ENCODE data around the gene ERMN. TPM values are rescaled to one million over a fixed set of nuclear protein-coding genes. Genes with fewer than 3 reads are reported as not detected.
A peak's percentile ranks its signal among the peaks of the same experiment; 100 is the strongest.

ERMN gene
- total and polyA plus RNA-seq, 2 donors = 0.71 to 9.9 TPM

DNA sequence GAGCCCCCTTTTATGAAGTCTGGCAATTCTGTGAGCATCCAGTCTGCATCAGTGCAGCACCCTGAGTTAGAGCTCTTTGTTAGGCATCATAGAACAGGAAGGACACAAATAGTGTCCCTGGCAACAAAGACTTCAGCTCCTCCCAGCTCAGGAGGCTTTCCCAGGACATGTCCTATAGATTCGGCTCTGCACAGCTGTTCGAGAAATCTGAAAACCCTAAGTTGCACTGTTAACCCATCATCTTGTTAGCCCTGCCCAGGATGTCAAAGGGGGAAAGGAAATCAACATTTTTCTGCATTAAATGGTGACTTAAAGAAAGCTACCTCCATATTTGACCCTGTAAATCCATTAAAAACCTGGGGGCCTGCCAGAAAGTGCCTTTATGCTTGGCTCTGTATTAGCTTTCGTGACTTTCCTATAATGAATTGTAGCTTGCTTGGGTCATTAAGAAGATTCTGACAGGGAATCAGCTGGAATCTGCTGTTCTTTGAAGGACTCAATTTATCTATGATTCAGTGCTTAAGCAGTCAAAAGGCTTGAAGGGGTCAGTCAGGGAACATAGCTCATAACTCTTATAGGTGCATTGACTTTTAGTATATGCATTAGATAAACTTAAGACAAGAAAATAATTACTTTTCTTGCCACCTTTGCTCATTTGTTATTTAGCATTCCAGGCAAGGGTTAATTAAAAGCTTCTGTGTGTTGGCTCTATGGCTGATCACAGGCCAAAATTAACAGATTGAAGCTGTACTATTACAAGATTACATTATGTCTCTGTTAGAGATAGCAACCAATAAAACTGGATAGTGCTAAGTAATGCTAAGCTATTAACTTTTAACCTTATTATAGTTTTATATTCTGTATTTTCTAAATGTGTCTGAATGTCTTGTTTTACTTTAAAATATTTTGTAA is 20.6 kb downstream of the ERMN start:
- WGBS = 57% methylated on average over 3 of the region's 3 CpGs
- H3K9me3 ChIP-seq (ENCODE audit: control insufficient read depth in 2 of 2, insufficient read depth in 1 of 2, low read length in 1 of 2) = no peaks in the 10 kb centered on the region
- H3K4me1 ChIP-seq (ENCODE audit: control insufficient read depth in 2 of 2, insufficient read depth in 2 of 2, low read length in 2 of 2) = no peaks in the 10 kb centered on the region
- no peak overlapping the region for H3K4me3 ChIP-seq (ENCODE audit: low read length in 2 of 2)
- no peaks in the 10 kb centered on the region for H3K27me3 ChIP-seq (ENCODE audit: control insufficient read depth in 2 of 2, insufficient read depth in 1 of 2, low read length in 1 of 2)
- H3K36me3 ChIP-seq (ENCODE audit: control insufficient read depth in 2 of 2, insufficient read depth in 2 of 2, low read length in 1 of 2) = no peaks in the 10 kb centered on the region
- no peak for DNase-seq (ENCODE audit: low read depth in 6 of 9, low spot score in 9 of 9)
- no peak overlapping the region for H3K27ac ChIP-seq (ENCODE audit: low read depth in 1 of 2, low read length in 1 of 2)

DNA sequence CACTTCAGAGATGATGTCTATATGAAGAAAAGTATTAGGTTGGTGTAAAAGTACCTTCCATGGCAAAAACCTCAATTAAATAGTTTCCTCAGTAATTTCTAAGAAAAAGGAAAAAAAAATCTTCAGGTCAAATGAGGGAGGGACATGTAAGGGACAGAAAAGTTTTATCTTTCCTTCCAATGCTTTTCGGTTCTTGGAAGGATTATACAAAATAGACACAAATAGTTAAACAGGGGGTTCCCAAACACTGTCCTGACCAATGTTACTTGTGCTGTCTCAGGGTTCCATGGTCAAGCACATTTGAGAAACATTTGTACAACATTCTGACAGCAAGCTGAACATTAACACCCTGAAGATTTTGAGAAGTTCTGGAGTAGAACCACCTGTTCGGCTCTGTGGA is 22.0 kb downstream of the ERMN start:
- no peaks in the 10 kb centered on the region for H3K4me1 ChIP-seq (ENCODE audit: control insufficient read depth in 2 of 2, insufficient read depth in 2 of 2, low read length in 2 of 2)
- H3K27ac ChIP-seq (ENCODE audit: low read depth in 1 of 2, low read length in 1 of 2) = no peak overlapping the region
- DNase-seq (ENCODE audit: low read depth in 6 of 9, low spot score in 9 of 9) = no peak
- no peaks in the 10 kb centered on the region for H3K27me3 ChIP-seq (ENCODE audit: control insufficient read depth in 2 of 2, insufficient read depth in 1 of 2, low read length in 1 of 2)
- no peaks in the 10 kb centered on the region for H3K36me3 ChIP-seq (ENCODE audit: control insufficient read depth in 2 of 2, insufficient read depth in 2 of 2, low read length in 1 of 2)
- H3K4me3 ChIP-seq (ENCODE audit: low read length in 2 of 2) = no peak overlapping the region
- no peaks in the 10 kb centered on the region for H3K9me3 ChIP-seq (ENCODE audit: control insufficient read depth in 2 of 2, insufficient read depth in 1 of 2, low read length in 1 of 2)
- WGBS = 49% methylated on average over 2 of the region's 2 CpGs

DNA sequence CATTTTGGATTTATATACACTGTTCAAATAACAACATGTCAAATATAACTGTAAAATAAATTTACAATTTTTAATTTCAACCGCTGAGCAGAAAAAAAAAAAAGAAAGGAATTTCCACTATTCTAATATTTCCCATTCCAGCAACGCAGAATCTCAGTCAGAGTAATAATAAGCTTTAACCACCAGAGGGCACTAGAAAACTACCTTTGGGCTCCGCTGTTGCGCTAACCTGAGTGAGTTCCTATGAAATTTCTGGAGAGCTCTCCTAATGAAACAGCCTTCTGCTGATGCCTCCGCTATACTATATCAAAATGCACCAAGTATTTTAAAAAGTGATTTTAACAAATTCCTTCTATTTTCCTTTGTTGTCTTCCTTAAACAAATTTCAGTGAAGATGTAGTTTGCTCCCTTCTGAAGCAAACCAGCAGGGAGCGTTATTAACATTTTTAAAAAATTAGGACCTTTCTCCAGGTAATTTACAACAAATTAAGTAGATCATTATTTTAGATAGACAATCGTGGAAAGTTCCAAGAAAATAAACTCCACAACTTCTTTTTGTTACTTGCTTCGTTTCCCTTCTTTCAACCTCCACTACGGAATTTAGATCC is 23.0 kb downstream of the ERMN start:
- Histone ChIP-seq H3K9me3 (ENCODE audit: control insufficient read depth in 2 of 2, insufficient read depth in 1 of 2, low read length in 1 of 2) (no peaks in the 10 kb centered on the region), H3K27me3 (ENCODE audit: control insufficient read depth in 2 of 2, insufficient read depth in 1 of 2, low read length in 1 of 2) (no peaks in the 10 kb centered on the region), H3K36me3 (ENCODE audit: control insufficient read depth in 2 of 2, insufficient read depth in 2 of 2, low read length in 1 of 2) (no peaks in the 10 kb centered on the region), H3K27ac (ENCODE audit: low read depth in 1 of 2, low read length in 1 of 2) (no peak overlapping the region), H3K4me1 (ENCODE audit: control insufficient read depth in 2 of 2, insufficient read depth in 2 of 2, low read length in 2 of 2) (no peaks in the 10 kb centered on the region), H3K4me3 (ENCODE audit: low read length in 2 of 2) (no peak overlapping the region)
- WGBS = 38% methylated on average over 9 of the region's 9 CpGs
- DNase-seq (ENCODE audit: low read depth in 6 of 9, low spot score in 9 of 9) = peak; percentile 4 to 68 (median 29)

DNA sequence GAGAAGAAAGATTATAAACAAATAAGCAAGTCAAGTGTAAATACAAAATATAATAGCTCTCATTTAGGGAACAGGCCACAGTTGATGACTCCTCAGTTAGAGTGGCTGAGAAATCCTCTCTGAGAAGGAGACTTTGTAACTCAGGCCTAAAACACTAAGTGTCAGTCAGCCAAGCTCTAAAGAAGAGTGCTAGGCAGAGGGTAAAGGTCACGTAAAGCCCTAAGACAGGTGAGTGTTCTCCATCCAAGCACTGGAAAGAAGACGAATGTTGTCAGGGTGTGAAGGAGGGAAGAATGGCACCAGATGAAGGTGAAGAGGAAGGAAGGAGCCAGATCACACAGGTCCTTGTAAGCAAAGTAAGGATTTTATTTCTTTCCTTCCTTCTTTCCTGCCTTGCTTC is 24.3 kb downstream of the ERMN start:
- Histone ChIP-seq H3K4me1 (ENCODE audit: control insufficient read depth in 2 of 2, insufficient read depth in 2 of 2, low read length in 2 of 2) (no peaks in the 10 kb centered on the region), H3K36me3 (ENCODE audit: control insufficient read depth in 2 of 2, insufficient read depth in 2 of 2, low read length in 1 of 2) (no peaks in the 10 kb centered on the region), H3K27me3 (ENCODE audit: control insufficient read depth in 2 of 2, insufficient read depth in 1 of 2, low read length in 1 of 2) (no peaks in the 10 kb centered on the region), H3K4me3 (ENCODE audit: low read length in 2 of 2) (no peak overlapping the region), H3K27ac (ENCODE audit: low read depth in 1 of 2, low read length in 1 of 2) (no peak overlapping the region), H3K9me3 (ENCODE audit: control insufficient read depth in 2 of 2, insufficient read depth in 1 of 2, low read length in 1 of 2) (no peaks in the 10 kb centered on the region)
- no peak for DNase-seq (ENCODE audit: low read depth in 6 of 9, low spot score in 9 of 9)
- WGBS = 95% methylated on average over 2 of the region's 2 CpGs

DNA sequence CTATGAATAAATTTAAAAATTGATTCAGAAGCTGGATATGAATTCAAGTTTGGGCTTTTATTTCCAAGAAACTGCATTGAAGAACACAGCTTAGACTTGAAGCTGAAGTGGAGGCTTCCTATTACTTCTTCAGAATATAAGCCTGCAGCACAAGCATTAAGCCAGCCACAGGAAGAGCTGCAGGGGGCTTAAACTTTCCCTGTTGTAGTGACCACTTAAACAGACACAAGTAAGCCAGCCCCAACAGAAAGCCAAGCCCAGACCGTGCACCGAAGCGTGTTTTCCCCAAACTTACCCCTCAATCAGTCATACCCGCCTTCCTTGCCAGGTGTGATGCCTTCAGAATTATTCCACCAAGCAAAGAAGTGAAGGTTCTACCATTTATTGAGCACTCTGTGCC is 28.7 kb downstream of the ERMN start:
- no peaks in the 10 kb centered on the region for H3K4me1 ChIP-seq (ENCODE audit: control insufficient read depth in 2 of 2, insufficient read depth in 2 of 2, low read length in 2 of 2)
- 96% methylated on average over 4 of the region's 4 CpGs for WGBS
- no peak overlapping the region for H3K4me3 ChIP-seq (ENCODE audit: low read length in 2 of 2)
- no peaks in the 10 kb centered on the region for H3K9me3 ChIP-seq (ENCODE audit: control insufficient read depth in 2 of 2, insufficient read depth in 1 of 2, low read length in 1 of 2)
- H3K27ac ChIP-seq (ENCODE audit: low read depth in 1 of 2, low read length in 1 of 2) = no peak overlapping the region
- no peaks in the 10 kb centered on the region for H3K36me3 ChIP-seq (ENCODE audit: control insufficient read depth in 2 of 2, insufficient read depth in 2 of 2, low read length in 1 of 2)
- H3K27me3 ChIP-seq (ENCODE audit: control insufficient read depth in 2 of 2, insufficient read depth in 1 of 2, low read length in 1 of 2) = no peaks in the 10 kb centered on the region
- no peak for DNase-seq (ENCODE audit: low read depth in 6 of 9, low spot score in 9 of 9)

DNA sequence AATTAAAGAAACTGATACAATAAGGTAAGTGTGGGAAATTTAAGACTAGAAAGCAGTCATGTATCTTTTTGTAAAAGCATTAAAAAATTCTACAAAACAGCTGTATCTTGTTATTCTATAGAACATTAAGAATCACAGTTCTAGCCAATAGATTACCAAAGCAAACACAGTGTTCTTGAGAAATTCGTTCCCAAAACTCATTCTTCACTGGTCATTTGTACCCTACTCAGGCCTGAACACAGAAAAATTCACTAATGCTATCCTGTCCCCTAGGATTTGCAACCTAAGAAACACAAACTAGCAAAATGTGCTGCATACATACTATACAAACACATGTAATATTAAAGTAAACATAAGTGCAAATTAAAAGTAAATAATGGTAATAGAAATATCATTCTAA is 29.1 kb downstream of the ERMN start:
- 82% methylated on average over 1 of the region's 1 CpG for WGBS
- no peaks in the 10 kb centered on the region for H3K27me3 ChIP-seq (ENCODE audit: control insufficient read depth in 2 of 2, insufficient read depth in 1 of 2, low read length in 1 of 2)
- H3K27ac ChIP-seq (ENCODE audit: low read depth in 1 of 2, low read length in 1 of 2) = no peak overlapping the region
- DNase-seq (ENCODE audit: low read depth in 6 of 9, low spot score in 9 of 9) = no peak
- H3K4me1 ChIP-seq (ENCODE audit: control insufficient read depth in 2 of 2, insufficient read depth in 2 of 2, low read length in 2 of 2) = no peaks in the 10 kb centered on the region
- H3K4me3 ChIP-seq (ENCODE audit: low read length in 2 of 2) = no peak overlapping the region
- no peaks in the 10 kb centered on the region for H3K9me3 ChIP-seq (ENCODE audit: control insufficient read depth in 2 of 2, insufficient read depth in 1 of 2, low read length in 1 of 2)
- H3K36me3 ChIP-seq (ENCODE audit: control insufficient read depth in 2 of 2, insufficient read depth in 2 of 2, low read length in 1 of 2) = no peaks in the 10 kb centered on the region

DNA sequence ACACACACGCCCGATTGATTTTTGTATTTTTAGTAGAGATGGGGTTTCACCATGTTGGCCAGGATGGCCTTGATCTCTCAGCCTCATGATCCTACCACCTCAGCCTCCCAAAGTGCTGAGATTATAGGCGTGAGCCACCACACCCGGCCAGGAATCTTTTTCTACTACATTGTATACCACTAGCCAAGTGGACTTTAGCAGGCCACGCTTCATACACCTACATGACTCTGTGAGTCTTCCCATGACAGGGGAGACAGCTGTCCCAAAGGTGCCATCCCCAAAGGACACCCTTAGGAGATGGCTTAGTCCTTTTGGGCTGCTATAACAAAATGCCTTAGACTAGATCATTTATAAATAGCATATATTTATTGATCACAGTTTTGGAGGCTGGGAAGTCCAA is 32.8 kb downstream of the ERMN start:
- H3K27ac ChIP-seq (ENCODE audit: low read depth in 1 of 2, low read length in 1 of 2) = no peak overlapping the region
- WGBS = 97% methylated on average over 5 of the region's 5 CpGs

DNA sequence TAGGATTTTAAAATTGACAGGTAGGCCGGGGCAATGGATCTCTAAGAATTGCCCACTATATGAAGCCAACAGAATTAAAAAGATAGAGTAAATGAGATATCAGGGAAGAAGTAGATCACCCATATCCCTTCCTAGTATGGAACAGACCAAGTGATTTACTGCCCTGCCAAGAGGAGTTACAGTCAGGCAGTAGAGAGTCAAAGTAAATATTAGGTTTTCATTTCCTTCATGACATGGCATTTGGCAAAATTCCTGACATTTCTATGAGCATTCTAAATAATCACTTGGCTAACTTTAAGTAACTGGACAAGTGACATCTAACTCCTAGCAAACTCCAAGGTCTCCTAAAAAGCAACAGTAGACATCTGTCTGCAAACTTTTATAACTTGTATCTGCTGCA is 34.6 kb downstream of the ERMN start:
- Histone ChIP-seq H3K36me3 (ENCODE audit: control insufficient read depth in 2 of 2, insufficient read depth in 2 of 2, low read length in 1 of 2) (no peaks in the 10 kb centered on the region), H3K9me3 (ENCODE audit: control insufficient read depth in 2 of 2, insufficient read depth in 1 of 2, low read length in 1 of 2) (no peaks in the 10 kb centered on the region), H3K27me3 (ENCODE audit: control insufficient read depth in 2 of 2, insufficient read depth in 1 of 2, low read length in 1 of 2) (no peaks in the 10 kb centered on the region), H3K4me3 (ENCODE audit: low read length in 2 of 2) (no peak overlapping the region), H3K27ac (ENCODE audit: low read depth in 1 of 2, low read length in 1 of 2) (no peak overlapping the region), H3K4me1 (ENCODE audit: control insufficient read depth in 2 of 2, insufficient read depth in 2 of 2, low read length in 2 of 2) (no peaks in the 10 kb centered on the region)
- no peak for DNase-seq (ENCODE audit: low read depth in 6 of 9, low spot score in 9 of 9)
- WGBS = 97% methylated on average over 1 of the region's 1 CpG

More for the DNA sequence above, 32.8 kb downstream of the ERMN start:
- Histone ChIP-seq H3K4me3 (ENCODE audit: low read length in 2 of 2) (no peak overlapping the region), H3K27me3 (ENCODE audit: control insufficient read depth in 2 of 2, insufficient read depth in 1 of 2, low read length in 1 of 2) (no peaks in the 10 kb centered on the region), H3K36me3 (ENCODE audit: control insufficient read depth in 2 of 2, insufficient read depth in 2 of 2, low read length in 1 of 2) (no peaks in the 10 kb centered on the region), H3K9me3 (ENCODE audit: control insufficient read depth in 2 of 2, insufficient read depth in 1 of 2, low read length in 1 of 2) (no peaks in the 10 kb centered on the region), H3K4me1 (ENCODE audit: control insufficient read depth in 2 of 2, insufficient read depth in 2 of 2, low read length in 2 of 2) (no peaks in the 10 kb centered on the region)
- no peak for DNase-seq (ENCODE audit: low read depth in 6 of 9, low spot score in 9 of 9)

DNA sequence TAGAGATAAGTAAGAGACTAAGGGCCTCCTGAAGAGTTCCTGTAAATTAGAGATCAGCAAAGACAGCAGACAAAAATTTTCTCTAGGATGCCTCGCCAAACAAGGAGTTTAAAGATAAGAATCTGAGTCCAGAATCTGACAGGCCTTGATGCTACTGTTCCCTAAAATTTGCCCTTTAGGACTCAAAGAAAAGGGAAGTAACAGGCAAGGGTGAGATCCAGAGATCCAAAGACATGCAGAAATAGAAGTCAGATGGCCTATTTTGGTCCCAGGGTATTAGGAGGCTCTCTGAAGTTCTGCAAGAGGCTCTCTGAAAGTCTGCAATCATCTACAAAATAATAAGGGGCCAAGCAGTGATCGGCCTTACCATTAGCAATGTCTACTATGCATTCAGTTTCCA is 35.1 kb downstream of the ERMN start:
- H3K4me1 ChIP-seq (ENCODE audit: control insufficient read depth in 2 of 2, insufficient read depth in 2 of 2, low read length in 2 of 2) = no peaks in the 10 kb centered on the region
- no peaks in the 10 kb centered on the region for H3K9me3 ChIP-seq (ENCODE audit: control insufficient read depth in 2 of 2, insufficient read depth in 1 of 2, low read length in 1 of 2)
- H3K36me3 ChIP-seq (ENCODE audit: control insufficient read depth in 2 of 2, insufficient read depth in 2 of 2, low read length in 1 of 2) = no peaks in the 10 kb centered on the region
- H3K4me3 ChIP-seq (ENCODE audit: low read length in 2 of 2) = no peak overlapping the region
- DNase-seq (ENCODE audit: low read depth in 6 of 9, low spot score in 9 of 9) = no peak
- no peaks in the 10 kb centered on the region for H3K27me3 ChIP-seq (ENCODE audit: control insufficient read depth in 2 of 2, insufficient read depth in 1 of 2, low read length in 1 of 2)
- 95% methylated on average over 2 of the region's 2 CpGs for WGBS
- no peak overlapping the region for H3K27ac ChIP-seq (ENCODE audit: low read depth in 1 of 2, low read length in 1 of 2)

Data from thymus (tissue), 11 donors.